Cardiac muscle cell (in vitro differentiated cells and primary cell): ENCODE data around the gene SLC35G6. TPM values are rescaled to one million over a fixed set of nuclear protein-coding genes. Genes with fewer than 3 reads are reported as not detected.
A peak's percentile ranks its signal among the peaks of the same experiment; 100 is the strongest.

Source experiments
- DNase-seq, 2 donors: peaks; one replicate each; pipeline versions ENCODE4 v3.0.0 to v3.0.0-alpha.2; 2010 to 2017; ENCODE audit warnings: low read depth in 1 of 2, low spot score in 1 of 2
- H3K27ac ChIP-seq: fragments of 200-600 bp; sonication (generic); 2 replicates; pipeline ENCODE4 v1.5.1; 2016
- H3K27me3 ChIP-seq: fragments of 200-600 bp; sonication (generic); 2 replicates; pipeline ENCODE4 v1.6.0; 2016; ENCODE audit warnings: control low read depth
- H3K36me3 ChIP-seq: fragments of 200-600 bp; sonication (generic); 2 replicates; pipeline ENCODE4 v1.5.1; 2016; ENCODE audit warnings: control low read depth
- H3K4me1 ChIP-seq: fragments of 200-600 bp; sonication (generic); 2 replicates; pipeline ENCODE4 v1.8.1; 2017; ENCODE audit warnings: low read depth, mild to moderate bottlenecking, mixed run types
- H3K4me3 ChIP-seq: fragments of 200-600 bp; sonication (generic); 2 replicates; pipeline ENCODE4 v1.5.1; 2016; ENCODE audit warnings: mild to moderate bottlenecking
- H3K9me3 ChIP-seq: fragments of 200-600 bp; sonication (generic); 2 replicates; pipeline ENCODE4 v1.5.1; 2017; ENCODE audit warnings: low read depth, mild to moderate bottlenecking, control low read depth
- polyA plus RNA-seq: library from polyadenylated mRNA; unstranded; fragments of >200 nt; fragmentation: Nextera tagmentation; extraction: Ambion mirVana; gene quantifications from 2 replicates; pipeline ENCODE4 v1.2.1, GENCODE V29; 2016
- total RNA-seq: library from RNA; depleted of rRNA; stranded (reverse); fragments of >200 nt; gene quantifications from 2 replicates; pipeline ENCODE4 v1.2.3, GENCODE V29; 2016
- TF ChIP-seq, protein P1 (sequence below): IDR thresholded peaks from 2 replicates; pipeline ENCODE4 v1.5.1; 2012; ENCODE audit warnings: low read depth, mild to moderate bottlenecking, low read length

The SLC35G6 gene
- total and polyA plus RNA-seq, 2 experiments from 2014 or later: 1.9 TPM; not detected in 1

DNA sequence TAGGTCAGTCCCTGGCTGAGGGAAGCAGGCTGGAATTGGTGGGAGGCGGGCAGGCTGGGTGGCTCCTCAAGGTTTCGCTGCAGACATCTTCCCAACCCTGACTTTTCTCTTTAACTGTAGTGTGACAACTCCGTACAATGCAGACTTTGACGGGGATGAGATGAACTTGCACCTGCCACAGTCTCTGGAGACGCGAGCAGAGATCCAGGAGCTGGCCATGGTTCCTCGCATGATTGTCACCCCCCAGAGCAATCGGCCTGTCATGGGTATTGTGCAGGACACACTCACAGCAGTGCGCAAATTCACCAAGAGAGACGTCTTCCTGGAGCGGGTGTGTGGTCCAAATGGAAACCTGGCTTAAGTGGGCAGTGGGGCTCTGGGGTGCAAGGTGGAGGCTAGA, 17.9 kb downstream of the SLC35G6 start:
- no peak overlapping the region for H3K4me3 ChIP-seq
- TF ChIP-seq, protein P1, sequence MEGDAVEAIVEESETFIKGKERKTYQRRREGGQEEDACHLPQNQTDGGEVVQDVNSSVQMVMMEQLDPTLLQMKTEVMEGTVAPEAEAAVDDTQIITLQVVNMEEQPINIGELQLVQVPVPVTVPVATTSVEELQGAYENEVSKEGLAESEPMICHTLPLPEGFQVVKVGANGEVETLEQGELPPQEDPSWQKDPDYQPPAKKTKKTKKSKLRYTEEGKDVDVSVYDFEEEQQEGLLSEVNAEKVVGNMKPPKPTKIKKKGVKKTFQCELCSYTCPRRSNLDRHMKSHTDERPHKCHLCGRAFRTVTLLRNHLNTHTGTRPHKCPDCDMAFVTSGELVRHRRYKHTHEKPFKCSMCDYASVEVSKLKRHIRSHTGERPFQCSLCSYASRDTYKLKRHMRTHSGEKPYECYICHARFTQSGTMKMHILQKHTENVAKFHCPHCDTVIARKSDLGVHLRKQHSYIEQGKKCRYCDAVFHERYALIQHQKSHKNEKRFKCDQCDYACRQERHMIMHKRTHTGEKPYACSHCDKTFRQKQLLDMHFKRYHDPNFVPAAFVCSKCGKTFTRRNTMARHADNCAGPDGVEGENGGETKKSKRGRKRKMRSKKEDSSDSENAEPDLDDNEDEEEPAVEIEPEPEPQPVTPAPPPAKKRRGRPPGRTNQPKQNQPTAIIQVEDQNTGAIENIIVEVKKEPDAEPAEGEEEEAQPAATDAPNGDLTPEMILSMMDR: no peak
- DNase-seq: no peak
- peaks cover 66% of the 10 kb centered on the region for H3K36me3 ChIP-seq
- H3K4me1 ChIP-seq: no peaks in the 10 kb centered on the region
- H3K27ac ChIP-seq: no peak overlapping the region
- H3K9me3 ChIP-seq: no peaks in the 10 kb centered on the region
- no peaks in the 10 kb centered on the region for H3K27me3 ChIP-seq

DNA sequence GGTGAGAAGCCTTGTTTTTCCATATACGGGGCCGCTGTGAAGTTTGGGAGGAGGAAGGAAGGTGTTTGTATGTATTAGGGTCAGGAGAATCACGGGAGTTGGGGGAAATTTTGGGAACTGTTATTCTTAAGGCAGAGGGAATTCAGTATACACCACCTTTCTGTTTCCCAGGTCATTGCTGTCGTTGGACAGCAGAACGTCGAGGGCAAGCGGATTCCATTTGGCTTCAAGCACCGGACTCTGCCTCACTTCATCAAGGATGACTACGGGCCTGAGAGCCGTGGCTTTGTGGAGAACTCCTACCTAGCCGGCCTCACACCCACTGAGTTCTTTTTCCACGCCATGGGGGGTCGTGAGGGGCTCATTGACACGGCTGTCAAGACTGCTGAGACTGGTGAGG, 20.5 kb downstream of the SLC35G6 start:
- Histone ChIP-seq H3K36me3 (peaks cover 77% of the 10 kb centered on the region), H3K27ac (no peak overlapping the region), H3K4me3 (no peak overlapping the region), H3K9me3 (no peaks in the 10 kb centered on the region), H3K27me3 (no peaks in the 10 kb centered on the region), H3K4me1 (no peaks in the 10 kb centered on the region)
- TF ChIP-seq, protein P1: no peak
- no peak for DNase-seq

DNA sequence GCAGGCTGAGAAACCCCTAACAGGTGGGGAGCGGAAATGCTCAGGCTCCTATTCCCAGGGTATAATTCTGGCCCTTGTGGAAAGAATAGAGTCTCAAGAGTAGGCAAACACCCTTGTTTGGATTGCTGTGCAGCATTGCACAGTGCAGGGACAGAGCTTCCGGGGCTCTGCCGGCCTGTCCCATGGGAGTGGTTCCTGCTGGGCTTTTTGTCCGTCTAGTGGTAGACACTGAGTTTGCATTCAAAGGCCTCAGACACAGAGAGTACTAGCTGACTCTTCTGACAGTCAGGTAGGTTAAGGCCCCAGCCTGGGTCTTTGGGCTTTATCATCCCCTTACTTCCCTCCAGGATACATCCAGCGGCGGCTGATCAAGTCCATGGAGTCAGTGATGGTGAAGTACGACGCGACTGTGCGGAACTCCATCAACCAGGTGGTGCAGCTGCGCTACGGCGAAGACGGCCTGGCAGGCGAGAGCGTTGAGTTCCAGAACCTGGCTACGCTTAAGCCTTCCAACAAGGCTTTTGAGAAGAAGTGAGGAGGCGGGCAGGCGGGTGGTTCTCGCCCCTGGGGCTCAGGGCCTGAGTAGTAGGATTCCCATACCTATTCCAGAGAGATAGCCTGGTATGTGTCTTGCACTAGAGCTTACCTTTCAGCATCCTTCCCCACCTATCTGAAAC, 21.1 kb downstream of the SLC35G6 start:
- Histone ChIP-seq H3K9me3 (no peaks in the 10 kb centered on the region), H3K4me1 (no peaks in the 10 kb centered on the region), H3K27me3 (no peaks in the 10 kb centered on the region), H3K36me3 (peaks cover 77% of the 10 kb centered on the region), H3K4me3 (no peak overlapping the region), H3K27ac (no peak overlapping the region)
- no peak for DNase-seq
- TF ChIP-seq, protein P1: no peak

DNA sequence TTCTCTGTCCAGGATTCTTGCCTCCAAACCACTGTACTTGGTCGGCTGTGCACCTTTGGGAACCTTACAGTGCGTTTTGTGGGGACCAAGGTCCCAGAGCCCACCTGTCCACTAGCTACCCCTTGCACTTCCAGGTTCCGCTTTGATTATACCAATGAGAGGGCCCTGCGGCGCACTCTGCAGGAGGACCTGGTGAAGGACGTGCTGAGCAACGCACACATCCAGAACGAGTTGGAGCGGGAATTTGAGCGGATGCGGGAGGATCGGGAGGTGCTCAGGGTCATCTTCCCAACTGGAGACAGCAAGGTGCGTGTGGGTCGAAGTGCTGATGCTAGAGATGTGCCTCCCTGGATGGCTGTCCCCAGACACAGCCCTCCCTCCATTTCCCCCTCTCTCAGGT, 21.7 kb downstream of the SLC35G6 start:
- Histone ChIP-seq H3K4me1 (no peaks in the 10 kb centered on the region), H3K4me3 (no peak overlapping the region), H3K27ac (no peak overlapping the region), H3K9me3 (no peaks in the 10 kb centered on the region), H3K36me3 (peaks cover 77% of the 10 kb centered on the region), H3K27me3 (no peaks in the 10 kb centered on the region)
- peak in 1 of 2 donors; percentile 27 for DNase-seq
- TF ChIP-seq, protein P1: peak; percentile 25

DNA sequence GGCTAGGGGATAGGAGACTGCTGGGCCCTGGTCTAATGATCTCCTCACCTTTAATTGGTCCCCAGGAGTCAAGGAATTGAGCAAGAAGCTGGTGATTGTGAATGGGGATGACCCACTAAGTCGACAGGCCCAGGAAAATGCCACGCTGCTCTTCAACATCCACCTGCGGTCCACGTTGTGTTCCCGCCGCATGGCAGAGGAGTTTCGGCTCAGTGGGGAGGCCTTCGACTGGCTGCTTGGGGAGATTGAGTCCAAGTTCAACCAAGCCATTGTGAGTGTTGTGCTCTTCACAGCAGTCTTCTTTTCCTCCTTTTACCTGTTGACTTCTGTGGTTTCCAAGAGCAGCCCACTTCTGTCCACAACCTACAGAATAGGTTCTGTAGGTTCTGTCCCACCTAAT, 22.3 kb downstream of the SLC35G6 start:
- Histone ChIP-seq H3K27ac (no peak overlapping the region), H3K27me3 (no peaks in the 10 kb centered on the region), H3K36me3 (peaks cover 79% of the 10 kb centered on the region), H3K9me3 (no peaks in the 10 kb centered on the region), H3K4me3 (no peak overlapping the region), H3K4me1 (no peaks in the 10 kb centered on the region)
- DNase-seq: no peak
- TF ChIP-seq, protein P1: no peak
